ENCODE results near the gene GMDS.

The GMDS gene

GRCh38 chr6:1763404-1763803 lies 482.0 kb downstream of the GMDS start:
- TF ChIP-seq ZC3H10 (CRISPR knock-in tag; IDR thresholded peaks at IDR 0.05) (no peak), ZNF565 (CRISPR knock-in tag; conservative IDR thresholded peaks at IDR 0.05; ENCODE audit: low read depth) (no peak), TSHZ2 (CRISPR knock-in tag; IDR thresholded peaks at IDR 0.05) (no peak), GLIS3 (CRISPR knock-in tag; IDR thresholded peaks at IDR 0.05) (no peak)
- no peak for ATAC-seq

- ATAC-seq, result no peak
- TF ChIP-seq PATZ1 (CRISPR knock-in tag; IDR thresholded peaks at IDR 0.05; ENCODE audit: borderline replicate concordance) (no peak), TSHZ2 (CRISPR knock-in tag; IDR thresholded peaks at IDR 0.05) (no peak), ISL1 (CRISPR knock-in tag; IDR thresholded peaks at IDR 0.05) (no peak), ZFP30 (CRISPR knock-in tag; IDR thresholded peaks at IDR 0.05) (no peak), ESRRG (CRISPR knock-in tag; IDR thresholded peaks at IDR 0.05) (no peak), ZC3H10 (CRISPR knock-in tag; IDR thresholded peaks at IDR 0.05) (no peak), TCF4 (CRISPR knock-in tag; IDR thresholded peaks at IDR 0.05; ENCODE audit: borderline replicate concordance) (no peak), ARNTL (CRISPR knock-in tag; IDR thresholded peaks at IDR 0.05; ENCODE audit: borderline replicate concordance, low read depth) (no peak), BACH2 (CRISPR knock-in tag; IDR thresholded peaks at IDR 0.05; ENCODE audit: borderline replicate concordance) (no peak), CSDC2 (CRISPR knock-in tag; IDR thresholded peaks at IDR 0.05) (no peak), ZNF565 (CRISPR knock-in tag; conservative IDR thresholded peaks at IDR 0.05; ENCODE audit: low read depth) (no peak), TOX (CRISPR knock-in tag; IDR thresholded peaks at IDR 0.05; ENCODE audit: borderline replicate concordance) (no peak), RARB (CRISPR knock-in tag; IDR thresholded peaks at IDR 0.05) (no peak)
Observed at GRCh38 chr6:1762203-1762602, 483.2 kb downstream of the GMDS start.

- TF ChIP-seq ZNF8 (CRISPR knock-in tag; IDR thresholded peaks at IDR 0.05) (no peak), RARB (CRISPR knock-in tag; IDR thresholded peaks at IDR 0.05) (no peak), ZFP3 (CRISPR knock-in tag; IDR thresholded peaks at IDR 0.05) (no peak), BACH2 (CRISPR knock-in tag; IDR thresholded peaks at IDR 0.05; ENCODE audit: borderline replicate concordance) (no peak), PATZ1 (CRISPR knock-in tag; IDR thresholded peaks at IDR 0.05; ENCODE audit: borderline replicate concordance) (no peak), CSDC2 (CRISPR knock-in tag; IDR thresholded peaks at IDR 0.05) (no peak), PPARA (CRISPR knock-in tag; IDR thresholded peaks at IDR 0.05; ENCODE audit: borderline replicate concordance) (no peak), ESRRG (CRISPR knock-in tag; IDR thresholded peaks at IDR 0.05) (no peak), CSRNP3 (CRISPR knock-in tag; IDR thresholded peaks at IDR 0.05) (no peak), OSR1 (CRISPR knock-in tag; IDR thresholded peaks at IDR 0.05) (no peak), ISL1 (CRISPR knock-in tag; IDR thresholded peaks at IDR 0.05) (no peak)
- no peak for ATAC-seq
Observed at GRCh38 chr6:1761477-1761877, 483.9 kb downstream of the GMDS start.

All from SK-N-SH treated with all-trans-retinoic acid at 6 μM for 48 hours (cell line).